Iris pigment epithelial cell (primary cell): ENCODE results near the gene POLR3K.
A peak's percentile ranks its signal among the peaks of the same experiment; 100 is the strongest.

Experiments used
- DNase-seq: peaks from one replicate; pipeline ENCODE4 v3.0.0-alpha.2; 2011; ENCODE audit warnings: low read depth

The POLR3K gene

GRCh38 chr16:53346-54236 is at the start of gene POLR3K, which contains the start of gene SNRNP25:
POLR3K (minus strand) TSS chr16:53608; CDS start chr16:53586, 22 bp downstream.
SNRNP25 (plus strand) TSS chr16:53828; CDS start chr16:54017, 189 bp downstream.
- peak; percentile 98 for DNase-seq

GRCh38 chr16:102060-102855 is 48.9 kb upstream of the POLR3K start:
- no peak for DNase-seq

GRCh38 chr16:101586-101985 is 48.2 kb upstream of the POLR3K start:
- no peak for DNase-seq

- no peak for DNase-seq
Observed at GRCh38 chr16:100989-101388, 47.6 kb upstream of the POLR3K start.

- DNase-seq: peak; percentile 52
Observed at GRCh38 chr16:97822-98221, 44.4 kb upstream of the POLR3K start.

- DNase-seq: peak; percentile 83
Observed at GRCh38 chr16:96935-97381, 43.5 kb upstream of the POLR3K start.

- DNase-seq: no peak
Observed at GRCh38 chr16:94918-95265, 41.5 kb upstream of the POLR3K start.

GRCh38 chr16:92431-93339 is 39.3 kb upstream of the POLR3K start:
- no peak for DNase-seq

- DNase-seq: peak; percentile 45
Observed at GRCh38 chr16:91484-91883, 38.1 kb upstream of the POLR3K start.

- no peak for DNase-seq
Observed at GRCh38 chr16:89391-90302, 36.2 kb upstream of the POLR3K start.

GRCh38 chr16:88613-89012 is 35.2 kb upstream of the POLR3K start:
- DNase-seq: no peak

GRCh38 chr16:86483-86952 is 33.1 kb upstream of the POLR3K start:
- no peak for DNase-seq

- no peak for DNase-seq
Observed at GRCh38 chr16:85865-86264, 32.5 kb upstream of the POLR3K start.

- DNase-seq: no peak
Observed at GRCh38 chr16:85407-85782, 32.0 kb upstream of the POLR3K start.

GRCh38 chr16:84718-85406 is 31.5 kb upstream of the POLR3K start:
- DNase-seq: peak; percentile 93

- DNase-seq: peak; percentile 45
Observed at GRCh38 chr16:83781-84615, 30.6 kb upstream of the POLR3K start.

GRCh38 chr16:83060-83603 is 29.7 kb upstream of the POLR3K start:
- DNase-seq: no peak

- peak; percentile 77 for DNase-seq
Observed at GRCh38 chr16:79151-80054, 26.0 kb upstream of the POLR3K start.
